PC-3 (cell line): ENCODE data around the gene HSPA12B. TPM values are rescaled to one million over a fixed set of nuclear protein-coding genes. Genes with fewer than 3 reads are reported as not detected.

ENCODE experiments used
- ATAC-seq: fragments of 200-7000 bp; cut with Tn5 transposase; 2 replicates; pipeline ENCODE4 v1.9.1; 2020; ENCODE audit warnings: mild to moderate bottlenecking, moderate library complexity
- BruUV-seq: library from RNA; stranded (reverse); fragments of 400-500 nt; replicated peaks from 2 replicates; lab custom pipeline; 2021; lab: Mats Ljungman, UMichigan
- CTCF ChIA-PET: fragments of 300-600 bp; sonication (Branson Sonifier 250); formaldehyde crosslinking; loops from one replicate; lab custom pipeline; 2022; ENCODE audit warnings: antibody characterized with exemption; lab: Charles Lee
- POLR2A ChIA-PET: fragments of 300-600 bp; sonication (Branson Sonifier 250); formaldehyde crosslinking; loops from one replicate; lab custom pipeline; 2022; ENCODE audit warnings: antibody characterized with exemption; ENCODE audit not compliant: unreplicated experiment; lab: Charles Lee
- DNase-seq: peaks from one replicate; pipeline ENCODE4 v3.0.0-alpha.2; 2015
- H2AFZ ChIP-seq: fragments of 300-600 bp; sonication (generic); 2 replicates; pipeline ENCODE4 v1.6.0; 2016; ENCODE audit warnings: antibody characterized with exemption, low read length
- H3F3A ChIP-seq: fragments of 300-600 bp; sonication (generic); one replicate; pipeline ENCODE4 v1.6.0; 2017; ENCODE audit warnings: antibody characterized with exemption, low read length, control low read depth, mild to moderate bottlenecking; ENCODE audit not compliant: unreplicated experiment
- H3K27ac ChIP-seq: fragments of 300-600 bp; sonication (generic); 2 replicates; pipeline ENCODE4 v1.5.1; 2016; ENCODE audit warnings: mild to moderate bottlenecking, low read length
- H3K27me3 ChIP-seq: fragments of 300-600 bp; sonication (generic); 2 replicates; pipeline ENCODE4 v1.6.1; 2016; ENCODE audit warnings: low read length, mixed read lengths
- H3K36me3 ChIP-seq: fragments of 300-600 bp; sonication (generic); 2 replicates; pipeline ENCODE4 v1.6.1; 2016; ENCODE audit warnings: low read depth, mixed run types, low read length, mixed read lengths
- H3K4me1 ChIP-seq: fragments of 300-600 bp; sonication (generic); 2 replicates; pipeline ENCODE4 v1.5.1; 2016; ENCODE audit warnings: low read length; ENCODE audit not compliant: insufficient read depth
- H3K4me2 ChIP-seq: fragments of 300-600 bp; sonication (generic); 2 replicates; pipeline ENCODE4 v1.6.0; 2016; ENCODE audit warnings: low read length
- H3K4me3 ChIP-seq: fragments of 300-600 bp; sonication (generic); 2 replicates; pipeline ENCODE4 v1.5.1; 2016; ENCODE audit warnings: mild to moderate bottlenecking, low read length, mixed read lengths
- H3K79me2 ChIP-seq: fragments of 300-600 bp; sonication (generic); 2 replicates; pipeline ENCODE4 v1.6.1; 2017; ENCODE audit warnings: low read length, mixed read lengths
- H3K9ac ChIP-seq: fragments of 300-600 bp; sonication (generic); 2 replicates; pipeline ENCODE4 v1.6.0; 2016; ENCODE audit warnings: mild to moderate bottlenecking, low read length
- H3K9me2 ChIP-seq: fragments of 300-600 bp; sonication (generic); replicated peaks from 2 replicates; pipeline ENCODE4 v1.6.1; 2016; ENCODE audit warnings: mixed run types, low read length, mixed read lengths
- H3K9me3 ChIP-seq: fragments of 300-600 bp; sonication (generic); 2 replicates; pipeline ENCODE4 v1.6.1; 2016; ENCODE audit warnings: low read length, mixed read lengths
- H4K20me1 ChIP-seq: fragments of 300-600 bp; sonication (generic); 2 replicates; pipeline ENCODE4 v1.6.1; 2016; ENCODE audit warnings: low read length, mixed read lengths
- CTCF ChIP-seq: fragments of 300-600 bp; sonication (generic); conservative IDR thresholded peaks from 2 replicates; pipeline ENCODE4 v1.5.1; 2017; ENCODE audit warnings: antibody characterized with exemption, low read depth, mild to moderate bottlenecking, low read length
- EZH2 ChIP-seq: fragments of 300-600 bp; sonication (generic); IDR thresholded peaks from one replicate; pipeline ENCODE4 v1.6.1; 2017; ENCODE audit warnings: antibody characterized with exemption, mild to moderate bottlenecking, low read length; ENCODE audit not compliant: unreplicated experiment
- EZH2phosphoT487 ChIP-seq: fragments of 300-600 bp; sonication (generic); IDR thresholded peaks from 2 replicates; pipeline ENCODE4 v1.6.1; 2018; ENCODE audit warnings: mild to moderate bottlenecking, antibody characterized with exemption, low read length, borderline replicate concordance
- intact Hi-C: fragments of 100-400 bp; cut with micrococcal nuclease; formaldehyde crosslinking; loops from 2 replicates; pipeline ENCODE4 v1.9.0; 2023
- total RNA-seq: library from RNA; depleted of rRNA; stranded (reverse); fragments of >200 nt; gene quantifications from 2 replicates; pipeline ENCODE4 v1.2.3, GENCODE V29; 2014

The HSPA12B gene
- total RNA-seq, 1 experiment from 2014 or later = not detected

GRCh38 chr20:3706774-3707507 lies 25.5 kb upstream of the HSPA12B start:
- peak; percentile 90 for ATAC-seq
- H3K9me3 ChIP-seq = no peaks in the 10 kb centered on the region

DNA sequence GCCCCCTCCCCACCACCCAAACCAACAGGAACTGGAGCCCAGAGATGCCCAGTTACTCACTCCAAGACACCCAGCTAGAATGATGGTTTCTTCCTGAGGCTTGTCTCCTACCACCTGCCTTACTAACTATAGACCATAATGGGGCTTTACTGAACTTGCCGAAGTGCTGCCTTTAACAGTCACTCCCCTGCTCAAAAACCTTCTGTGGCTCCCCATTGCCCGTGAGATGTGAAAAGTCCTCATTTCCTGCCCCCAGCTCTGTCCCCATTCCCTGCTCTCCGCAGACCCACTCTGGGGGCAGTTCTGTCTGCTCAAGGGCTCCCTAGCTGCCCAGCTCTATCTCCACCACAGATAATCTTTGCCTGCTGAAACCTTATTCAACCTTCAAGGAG lies 25.0 kb upstream of the HSPA12B start:
- ChIA-PET POLR2A (no interaction called here), CTCF (no interaction called here)
- no peak for DNase-seq
- no peak overlapping the region for H2AFZ ChIP-seq
- no peaks in the 10 kb centered on the region for H3F3A ChIP-seq
- H3K4me2 ChIP-seq = no peak overlapping the region
- H3K27me3 ChIP-seq = no peaks in the 10 kb centered on the region
- H3K9ac ChIP-seq = no peak overlapping the region
- H3K9me2 ChIP-seq = no peaks in the 10 kb centered on the region
- TF ChIP-seq CTCF (no peak), EZH2phosphoT487 (no peak), EZH2 (no peak)
- no peak overlapping the region for H3K27ac ChIP-seq
- no peaks in the 10 kb centered on the region for H3K4me1 ChIP-seq
- H4K20me1 ChIP-seq = no peaks in the 10 kb centered on the region
- no TSS peak for BruUV-seq
- intact Hi-C loops = no loop called here
- no peaks in the 10 kb centered on the region for H3K9me3 ChIP-seq
- H3K36me3 ChIP-seq = no peaks in the 10 kb centered on the region
- no peak for ATAC-seq
- no peak overlapping the region for H3K4me3 ChIP-seq
- H3K79me2 ChIP-seq = no peaks in the 10 kb centered on the region

More at GRCh38 chr20:3706774-3707507, 25.5 kb upstream of the HSPA12B start:
- H3K79me2 ChIP-seq = no peaks in the 10 kb centered on the region
- no peaks in the 10 kb centered on the region for H3K27me3 ChIP-seq
- no peak overlapping the region for H3K9ac ChIP-seq
- DNase-seq = peak; percentile 46
- no peak overlapping the region for H3K27ac ChIP-seq
- TF ChIP-seq EZH2phosphoT487 = no peak
- no peak for TF ChIP-seq CTCF
- no peak for TF ChIP-seq EZH2
- intact Hi-C loops = no loop called here
- ChIA-PET POLR2A (no interaction called here), CTCF (interaction anchor here (0.9 kb wide), 1 partner anchor 31 kb away, joined by 3 read pairs; no protein-coding TSS in a partner anchor)
- no peaks in the 10 kb centered on the region for H3K36me3 ChIP-seq
- H3F3A ChIP-seq = no peaks in the 10 kb centered on the region
- BruUV-seq = no TSS peak
- H3K4me1 ChIP-seq = no peaks in the 10 kb centered on the region
- no peaks in the 10 kb centered on the region for H3K9me2 ChIP-seq
- no peak overlapping the region for H3K4me2 ChIP-seq
- H3K4me3 ChIP-seq = no peak overlapping the region
- H2AFZ ChIP-seq = no peak overlapping the region
- no peaks in the 10 kb centered on the region for H4K20me1 ChIP-seq

GRCh38 chr20:3710011-3710466 lies 22.4 kb upstream of the HSPA12B start:
- POLR2A ChIA-PET = no interaction called here
- DNase-seq = no peak

More at GRCh38 chr20:3710011-3710466, 22.4 kb upstream of the HSPA12B start:
- H3K9me2 ChIP-seq = no peaks in the 10 kb centered on the region
- CTCF ChIA-PET = interaction anchor here (0.5 to 2.2 kb wide), 4 partner anchors 22 to 170 kb away, joined by 3 to 22 read pairs (median 5); no protein-coding TSS in a partner anchor
- H3K9ac ChIP-seq = no peak overlapping the region
- no peaks in the 10 kb centered on the region for H3K9me3 ChIP-seq
- no peak overlapping the region for H3K4me2 ChIP-seq
- intact Hi-C loops = no loop called here
- TF ChIP-seq EZH2phosphoT487 (no peak), CTCF (0 out of 2 replicates have a peak, but pooled peaks have one; percentile 8), EZH2 (no peak)
- no peaks in the 10 kb centered on the region for H3K36me3 ChIP-seq
- no peak overlapping the region for H3K4me3 ChIP-seq
- H3K4me1 ChIP-seq = no peaks in the 10 kb centered on the region
- no TSS peak for BruUV-seq
- no peaks in the 10 kb centered on the region for H3K27me3 ChIP-seq
- no peak overlapping the region for H3K27ac ChIP-seq
- H2AFZ ChIP-seq = no peak overlapping the region
- no peak for ATAC-seq
- no peaks in the 10 kb centered on the region for H3K79me2 ChIP-seq
- H3F3A ChIP-seq = no peaks in the 10 kb centered on the region
- no peaks in the 10 kb centered on the region for H4K20me1 ChIP-seq
